Spleen (tissue), 11 donors: ENCODE results near the gene BAHCC1. TPM values are rescaled to one million over a fixed set of nuclear protein-coding genes. Genes with fewer than 3 reads are reported as not detected.

Experiments used
- DNase-seq: peaks from one replicate; pipeline ENCODE4 v3.0.0-alpha.2; 2020
- H3K27ac ChIP-seq, 8 donors: fragments of 200-600 bp; sonication (generic) in 7 of 8; 1 replicate in 4 of 8; 2 replicates in 4 of 8; pipeline versions ENCODE4 v1.5.0 to v1.8.0; 2016 to 2021; ENCODE audit warnings: inconsistent platforms in 4 of 8, mild to moderate bottlenecking in 4 of 8, moderate library complexity in 1 of 8
- H3K27me3 ChIP-seq, 7 donors: fragments of 200-600 bp; sonication (generic) in 6 of 7; replicated peaks in 1 of 7; 1 replicate in 4 of 7; 2 replicates in 3 of 7; pipeline versions ENCODE4 v1.5.0 to v1.8.0; 2016 to 2021; ENCODE audit warnings: inconsistent platforms in 3 of 7, mild to moderate bottlenecking in 1 of 7
- H3K36me3 ChIP-seq, 6 donors: fragments of 200-600 bp; sonication (generic) in 5 of 6; 1 replicate in 4 of 6; 2 replicates in 2 of 6; pipeline versions ENCODE4 v1.5.0 to v1.8.0; 2016 to 2021; ENCODE audit warnings: inconsistent platforms in 2 of 6
- H3K4me1 ChIP-seq, 6 donors: fragments of 200-600 bp; sonication (generic) in 5 of 6; 1 replicate in 3 of 6; 2 replicates in 3 of 6; pipeline versions ENCODE4 v1.5.0 to v1.8.0; 2016 to 2021; ENCODE audit warnings: inconsistent platforms in 3 of 6
- H3K4me3 ChIP-seq, 8 donors: fragments of 200-600 bp; sonication (generic) in 7 of 8; 1 replicate in 4 of 8; 2 replicates in 4 of 8; pipeline versions ENCODE4 v1.5.0 to v1.8.0; 2016 to 2021; ENCODE audit warnings: inconsistent platforms in 4 of 8, mild to moderate bottlenecking in 4 of 8, moderate library complexity in 2 of 8
- H3K9me3 ChIP-seq, 8 donors: fragments of 200-600 bp; sonication (generic) in 7 of 8; 1 replicate in 4 of 8; 2 replicates in 4 of 8; pipeline versions ENCODE4 v1.5.0 to v1.8.0; 2016 to 2021; ENCODE audit warnings: inconsistent platforms in 4 of 8
- POLR2A ChIP-seq, 3 donors: fragments of 450-650 bp; IDR thresholded peaks; one replicate each; pipeline ENCODE4 v1.5.1; 2017; ENCODE audit warnings: antibody characterized with exemption in 3 of 3, mild to moderate bottlenecking in 1 of 3
- POLR2AphosphoS5 ChIP-seq, 3 donors: sonication (generic); formaldehyde crosslinking; IDR thresholded peaks; one replicate each; pipeline ENCODE4 v1.5.1; 2017; ENCODE audit warnings: antibody characterized with exemption in 3 of 3
- WGBS, 5 donors: extraction: QIAGEN DNeasy Blood & Tissue Kit in 3 of 5; methylation state at CpG; one replicate each; pipeline versions ENCODE4 v1.1.5 to v1.1.7; 2013 to 2018; 5-methylcytosine and 5-hydroxymethylcytosine counted together
- intact Hi-C: fragments of 100-400 bp; cut with DNase I; formaldehyde crosslinking; loops from one replicate; pipeline ENCODE4 v1.15.0; 2023; ENCODE audit warnings: low total_unique reads
- polyA plus RNA-seq, 3 donors: library from polyadenylated mRNA; stranded (reverse); fragments of 200-250 nt; gene quantifications; one replicate each; pipeline ENCODE4 v1.2.1, GENCODE V29; 2013
- total RNA-seq, 7 donors: library from RNA; depleted of rRNA in 3 of 7; stranded (reverse); fragments of >200 nt in 3 of 7; fragmentation: NEBNext Ultra II Directional in 4 of 7; extraction: Animal tissue kit (Norgen Biotek cat#: 25700) in 4 of 7; gene quantifications; one replicate each; pipeline versions ENCODE4 v1.1.0 to v1.2.1, GENCODE V29; 2016 to 2021
- TF ChIP-seq, protein P1 (sequence below), 11 experiments: fragments of 200-600 bp in 7 of 11; fragments of 450-650 bp in 4 of 11; sonication (generic) in 4 of 11; IDR thresholded peaks in 8 of 11; conservative IDR thresholded peaks in 3 of 11; 1 replicate in 7 of 11; 2 replicates in 4 of 11; pipeline versions ENCODE4 v1.4.0 to v1.8.0; 2016 to 2021; ENCODE audit warnings: antibody characterized with exemption in 11 of 11, inconsistent platforms in 4 of 11, mild to moderate bottlenecking in 1 of 11
- donor health status: healthy with polysubstance abuse.
- donor health status: DM: no; HTN: no; CAD: no; lungs with moderate emphysema.
- donor health status: DM: no; HTN: no; CAD: no.
- donor health status: Bipolar disorder and iron deficiency.
- donor health status: healthy.
- donor health status: DM: no; HTN: no; CAD: no.
- donor health status: DM: yes; HTN: yes; CAD: no.

BAHCC1 gene
- total and polyA plus RNA-seq, 10 donors: 1.7 to 20.3 (median 12.4) TPM

DNA sequence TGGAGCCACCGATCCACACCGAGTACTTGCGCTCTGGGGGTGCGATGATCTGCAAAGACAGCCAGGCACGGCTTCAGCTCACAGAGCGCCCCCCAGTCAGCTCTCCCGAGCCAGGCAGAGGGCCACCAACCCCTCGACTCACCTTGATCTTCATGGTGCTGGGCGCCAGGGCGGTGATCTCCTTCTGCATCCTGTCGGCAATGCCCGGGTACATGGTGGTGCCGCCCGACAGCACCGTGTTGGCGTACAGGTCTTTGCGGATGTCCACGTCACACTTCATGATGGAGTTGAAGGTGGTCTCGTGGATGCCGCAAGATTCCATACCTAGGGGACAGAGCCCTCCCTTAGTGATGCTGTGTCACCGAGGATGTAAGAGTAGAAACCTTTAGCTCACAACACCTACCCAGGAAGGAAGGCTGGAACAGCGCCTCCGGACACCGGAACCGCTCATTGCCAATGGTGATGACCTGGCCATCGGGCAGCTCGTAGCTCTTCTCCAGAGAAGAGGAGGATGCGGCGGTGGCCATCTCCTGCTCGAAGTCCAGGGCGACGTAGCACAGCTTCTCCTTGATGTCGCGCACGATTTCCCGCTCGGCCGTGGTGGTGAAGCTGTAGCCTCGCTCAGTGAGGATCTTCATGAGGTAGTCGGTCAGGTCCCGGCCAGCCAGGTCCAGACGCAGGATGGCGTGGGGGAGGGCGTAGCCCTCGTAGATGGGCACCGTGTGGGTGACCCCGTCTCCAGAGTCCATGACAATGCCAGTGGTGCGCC is 115.7 kb downstream of the BAHCC1 start:
- Histone ChIP-seq H3K4me3 (peak overlapping the region; percentile 86 to 99 (median 94)), H3K4me1 (peaks cover 18 to 68% (median 46%) of the 10 kb centered on the region in 6 donors), H3K27me3 (no peaks in the 10 kb centered on the region), H3K27ac (peak overlapping the region; percentile 88 to 100 (median 100)), H3K9me3 (no peaks in the 10 kb centered on the region), H3K36me3 (peaks cover 4 to 42% (median 35%) of the 10 kb centered on the region in 6 donors)
- DNase-seq: peak; percentile 89
- 0 to 3% (median 1%) methylated on average over 40 to 48 of the region's 48 CpGs for WGBS, 5 donors
- intact Hi-C loops: no loop called here
- TF ChIP-seq POLR2A (IDR thresholded peaks at IDR 0.05) (no peak), POLR2AphosphoS5 (IDR thresholded peaks at IDR 0.05) (peak; percentile 43 to 75 (median 57))
- TF ChIP-seq, protein P1, sequence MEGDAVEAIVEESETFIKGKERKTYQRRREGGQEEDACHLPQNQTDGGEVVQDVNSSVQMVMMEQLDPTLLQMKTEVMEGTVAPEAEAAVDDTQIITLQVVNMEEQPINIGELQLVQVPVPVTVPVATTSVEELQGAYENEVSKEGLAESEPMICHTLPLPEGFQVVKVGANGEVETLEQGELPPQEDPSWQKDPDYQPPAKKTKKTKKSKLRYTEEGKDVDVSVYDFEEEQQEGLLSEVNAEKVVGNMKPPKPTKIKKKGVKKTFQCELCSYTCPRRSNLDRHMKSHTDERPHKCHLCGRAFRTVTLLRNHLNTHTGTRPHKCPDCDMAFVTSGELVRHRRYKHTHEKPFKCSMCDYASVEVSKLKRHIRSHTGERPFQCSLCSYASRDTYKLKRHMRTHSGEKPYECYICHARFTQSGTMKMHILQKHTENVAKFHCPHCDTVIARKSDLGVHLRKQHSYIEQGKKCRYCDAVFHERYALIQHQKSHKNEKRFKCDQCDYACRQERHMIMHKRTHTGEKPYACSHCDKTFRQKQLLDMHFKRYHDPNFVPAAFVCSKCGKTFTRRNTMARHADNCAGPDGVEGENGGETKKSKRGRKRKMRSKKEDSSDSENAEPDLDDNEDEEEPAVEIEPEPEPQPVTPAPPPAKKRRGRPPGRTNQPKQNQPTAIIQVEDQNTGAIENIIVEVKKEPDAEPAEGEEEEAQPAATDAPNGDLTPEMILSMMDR (IDR thresholded peaks at IDR 0.05 in 8 of 11, conservative IDR thresholded peaks at IDR 0.05 in 3 of 11): no peak

DNA sequence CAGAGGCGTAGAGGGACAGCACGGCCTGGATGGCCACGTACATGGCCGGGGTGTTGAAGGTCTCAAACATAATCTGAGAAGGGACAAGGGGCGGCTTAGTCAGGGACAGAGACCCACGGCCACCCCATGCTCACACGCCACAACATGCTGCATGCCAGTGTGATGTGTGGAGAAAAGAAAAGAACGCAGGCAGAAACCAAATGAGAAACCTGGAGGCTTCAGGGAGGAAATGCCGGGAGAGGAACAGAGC is 116.2 kb downstream of the BAHCC1 start:
- 0 to 2% (median 1%) methylated on average over 9 of the region's 9 CpGs for WGBS, 5 donors

DNA sequence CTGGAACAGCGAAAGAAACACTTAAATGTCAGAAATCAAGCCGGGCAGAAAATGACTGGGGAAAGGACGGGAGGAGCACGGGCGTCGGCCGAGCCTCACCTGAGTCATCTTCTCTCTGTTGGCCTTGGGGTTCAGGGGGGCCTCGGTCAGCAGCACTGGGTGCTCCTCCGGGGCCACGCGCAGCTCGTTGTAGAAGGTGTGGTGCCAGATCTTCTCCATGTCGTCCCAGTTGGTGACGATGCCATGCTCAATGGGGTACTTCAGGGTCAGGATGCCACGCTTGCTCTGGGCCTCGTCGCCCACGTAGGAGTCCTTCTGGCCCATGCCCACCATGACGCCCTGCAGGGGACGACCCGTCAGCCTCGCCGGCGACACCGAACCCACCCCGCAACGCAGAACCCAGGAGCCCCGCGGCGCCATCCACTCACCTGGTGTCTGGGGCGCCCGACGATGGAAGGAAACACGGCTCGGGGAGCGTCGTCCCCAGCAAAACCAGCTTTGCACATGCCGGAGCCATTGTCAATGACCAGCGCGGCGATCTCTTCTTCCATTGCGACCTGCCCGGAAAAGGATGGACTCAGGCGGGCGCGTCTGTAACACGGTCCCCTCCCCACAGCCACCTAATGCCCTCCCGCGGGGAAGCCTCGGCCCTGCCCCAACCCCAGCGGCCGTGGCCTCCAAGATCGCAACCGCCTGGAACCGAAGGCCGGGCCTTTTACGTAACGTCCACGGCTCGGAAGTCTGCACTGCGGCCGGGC is 116.7 kb downstream of the BAHCC1 start:
- intact Hi-C loops: no loop called here
- Histone ChIP-seq H3K4me3 (peak overlapping the region; percentile 86 to 99 (median 94)), H3K4me1 (peaks cover 28 to 78% (median 56%) of the 10 kb centered on the region in 6 donors), H3K36me3 (peaks cover 4 to 42% (median 35%) of the 10 kb centered on the region in 6 donors), H3K27ac (peak overlapping the region; percentile 88 to 100 (median 100)), H3K27me3 (no peaks in the 10 kb centered on the region), H3K9me3 (no peaks in the 10 kb centered on the region)
- WGBS, 5 donors: 0 to 1% (median 0%) methylated on average over 30 to 62 of the region's 62 CpGs
- no peak for TF ChIP-seq POLR2A (IDR thresholded peaks at IDR 0.05)
- TF ChIP-seq, protein P1 (IDR thresholded peaks at IDR 0.05 in 8 of 11, conservative IDR thresholded peaks at IDR 0.05 in 3 of 11): no peak
- no peak for TF ChIP-seq POLR2AphosphoS5 (IDR thresholded peaks at IDR 0.05)
- DNase-seq: no peak

More for the DNA sequence above, 116.2 kb downstream of the BAHCC1 start:
- intact Hi-C loops: no loop called here
- peak overlapping the region; percentile 88 to 100 (median 100) for H3K27ac ChIP-seq
- peaks cover 23 to 73% (median 51%) of the 10 kb centered on the region in 6 donors for H3K4me1 ChIP-seq
- TF ChIP-seq POLR2A (IDR thresholded peaks at IDR 0.05) (no peak), POLR2AphosphoS5 (IDR thresholded peaks at IDR 0.05) (no peak)
- TF ChIP-seq, protein P1 (IDR thresholded peaks at IDR 0.05 in 8 of 11, conservative IDR thresholded peaks at IDR 0.05 in 3 of 11): no peak
- H3K4me3 ChIP-seq: peak overlapping the region; percentile 86 to 99 (median 94)
- no peaks in the 10 kb centered on the region for H3K9me3 ChIP-seq
- DNase-seq: no peak
- H3K36me3 ChIP-seq: peaks cover 4 to 42% (median 35%) of the 10 kb centered on the region in 6 donors
- H3K27me3 ChIP-seq: no peaks in the 10 kb centered on the region
